Measurements from ENCODE around the gene NAA38. TPM values are rescaled to one million over a fixed set of nuclear protein-coding genes. Genes with fewer than 3 reads are reported as not detected.
"Not testable (repeated sequence)": the region's sequence is repeated elsewhere in the genome, so short reads cannot be mapped to it uniquely, and the experiment has no call there.

The NAA38 gene
- polyA plus RNA-seq, 4 donors: 40.1 to 142 (median 73.4) TPM

DNA sequence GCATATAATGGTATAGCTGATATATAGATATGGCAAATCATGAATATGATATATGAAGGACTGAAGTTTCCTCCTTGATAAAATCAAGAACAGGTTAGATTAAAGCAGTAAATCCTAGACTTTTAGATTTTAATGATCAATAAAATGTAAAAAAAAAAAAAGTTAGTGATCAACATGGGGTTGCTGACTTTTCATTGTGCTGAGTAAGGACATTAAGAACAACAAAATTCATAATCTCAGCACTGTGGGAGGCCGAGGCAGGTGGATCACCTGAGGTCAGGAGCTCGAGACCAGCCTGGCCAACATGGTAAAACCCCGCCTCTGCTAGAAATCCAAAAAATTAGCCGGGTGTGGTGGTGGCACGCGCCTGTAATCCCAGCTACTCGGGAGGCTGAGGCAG, 20.9 kb upstream of the NAA38 start:
- peaks cover 2 to 29% (median 4%) of the 10 kb centered on the region in 3 donors for H3K4me1 ChIP-seq (ENCODE audit: control insufficient read depth in 3 of 3, insufficient read depth in 2 of 3, low read depth in 1 of 3, low read length in 2 of 3)
- peaks cover 0 to 30% (median 4%) of the 10 kb centered on the region in 3 donors for H3K36me3 ChIP-seq (ENCODE audit: control insufficient read depth in 3 of 3, insufficient read depth in 2 of 3, low read depth in 1 of 3, low read length in 3 of 3)
- FAIRE-seq: no peak
- 89 to 94% (median 93%) methylated on average over 7 of the region's 7 CpGs for WGBS, 3 donors
- no peaks in the 10 kb centered on the region for H3K27me3 ChIP-seq (ENCODE audit: control insufficient read depth in 3 of 3, insufficient read depth in 3 of 3, low read length in 3 of 3)
- H3K4me3 ChIP-seq (ENCODE audit: low read depth in 1 of 3, low read length in 3 of 3): no peak overlapping the region
- H3K9me3 ChIP-seq (ENCODE audit: control insufficient read depth in 2 of 2, insufficient read depth in 1 of 2, low read depth in 1 of 2, low read length in 1 of 2): no peaks in the 10 kb centered on the region
- no peak overlapping the region for H3K27ac ChIP-seq (ENCODE audit: low read depth in 1 of 3, low read length in 2 of 3)
- DNase-seq: no peak

DNA sequence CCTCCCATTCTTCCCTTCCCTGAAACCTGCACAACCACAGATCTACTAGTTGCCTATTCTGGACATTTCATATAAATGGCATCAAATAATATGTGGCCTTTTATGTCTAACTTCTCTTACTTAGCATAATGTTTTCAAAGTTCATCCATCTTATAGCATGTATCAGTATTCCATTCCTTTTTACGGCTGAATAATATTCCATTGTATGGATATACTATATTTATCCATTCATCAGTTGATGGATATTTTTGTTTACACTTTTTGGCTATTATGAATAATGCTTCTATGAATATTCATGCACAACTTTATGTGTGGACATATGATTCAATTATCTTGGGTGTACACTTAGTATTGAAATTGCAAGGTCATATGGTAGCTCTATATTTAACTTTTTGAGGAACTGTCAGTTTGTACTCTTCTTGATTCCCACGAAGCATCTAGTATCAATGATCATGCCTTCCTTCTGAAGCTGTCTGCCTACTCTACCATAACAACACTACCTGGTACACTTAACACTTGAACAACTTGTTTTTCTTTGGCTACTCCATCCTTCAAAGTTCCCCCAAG, 18.5 kb upstream of the NAA38 start:
- Histone ChIP-seq H3K4me3 (ENCODE audit: low read depth in 1 of 3, low read length in 3 of 3) (no peak overlapping the region), H3K27me3 (ENCODE audit: control insufficient read depth in 3 of 3, insufficient read depth in 3 of 3, low read length in 3 of 3) (no peaks in the 10 kb centered on the region), H3K36me3 (ENCODE audit: control insufficient read depth in 3 of 3, insufficient read depth in 2 of 3, low read depth in 1 of 3, low read length in 3 of 3) (peaks cover 0 to 30% (median 0%) of the 10 kb centered on the region in 3 donors), H3K9me3 (ENCODE audit: control insufficient read depth in 2 of 2, insufficient read depth in 1 of 2, low read depth in 1 of 2, low read length in 1 of 2) (no peaks in the 10 kb centered on the region), H3K4me1 (ENCODE audit: control insufficient read depth in 3 of 3, insufficient read depth in 2 of 3, low read depth in 1 of 3, low read length in 2 of 3) (peaks cover 0 to 11% (median 0%) of the 10 kb centered on the region in 3 donors), H3K27ac (ENCODE audit: low read depth in 1 of 3, low read length in 2 of 3) (no peak overlapping the region)
- WGBS, 3 donors: 87 to 92% (median 89%) methylated on average over 2 of the region's 2 CpGs
- no peak for FAIRE-seq
- DNase-seq: no peak

DNA sequence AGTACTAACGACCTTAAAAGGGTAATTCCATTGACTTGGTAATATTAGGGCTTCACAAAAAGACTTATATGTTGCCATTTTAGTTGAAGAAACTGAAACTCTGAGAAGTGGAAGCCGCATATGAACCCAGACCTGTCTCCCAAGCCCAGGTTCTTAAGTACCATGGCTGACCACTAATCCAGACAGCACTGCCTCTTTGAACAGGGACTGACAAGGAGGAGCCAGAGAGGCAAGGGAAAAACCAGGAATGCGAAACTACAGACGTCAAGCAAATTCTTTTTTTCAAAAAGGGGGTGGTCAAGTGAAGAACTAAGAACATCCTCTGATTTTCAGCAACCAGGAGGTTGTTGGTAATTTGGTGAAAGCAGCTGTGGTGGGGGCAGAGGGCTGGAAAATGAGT, 15.7 kb upstream of the NAA38 start:
- Histone ChIP-seq H3K9me3 (ENCODE audit: control insufficient read depth in 2 of 2, insufficient read depth in 1 of 2, low read depth in 1 of 2, low read length in 1 of 2) (no peaks in the 10 kb centered on the region), H3K27ac (ENCODE audit: low read depth in 1 of 3, low read length in 2 of 3) (no peak overlapping the region), H3K36me3 (ENCODE audit: control insufficient read depth in 3 of 3, insufficient read depth in 2 of 3, low read depth in 1 of 3, low read length in 3 of 3) (peaks cover 0 to 24% (median 0%) of the 10 kb centered on the region in 3 donors), H3K4me1 (ENCODE audit: control insufficient read depth in 3 of 3, insufficient read depth in 2 of 3, low read depth in 1 of 3, low read length in 2 of 3) (no peaks in the 10 kb centered on the region), H3K4me3 (ENCODE audit: low read depth in 1 of 3, low read length in 3 of 3) (no peak overlapping the region), H3K27me3 (ENCODE audit: control insufficient read depth in 3 of 3, insufficient read depth in 3 of 3, low read length in 3 of 3) (no peaks in the 10 kb centered on the region)
- DNase-seq: no peak
- WGBS, 3 donors: 78 to 81% (median 79%) methylated on average over 4 of the region's 4 CpGs
- FAIRE-seq: no peak

DNA sequence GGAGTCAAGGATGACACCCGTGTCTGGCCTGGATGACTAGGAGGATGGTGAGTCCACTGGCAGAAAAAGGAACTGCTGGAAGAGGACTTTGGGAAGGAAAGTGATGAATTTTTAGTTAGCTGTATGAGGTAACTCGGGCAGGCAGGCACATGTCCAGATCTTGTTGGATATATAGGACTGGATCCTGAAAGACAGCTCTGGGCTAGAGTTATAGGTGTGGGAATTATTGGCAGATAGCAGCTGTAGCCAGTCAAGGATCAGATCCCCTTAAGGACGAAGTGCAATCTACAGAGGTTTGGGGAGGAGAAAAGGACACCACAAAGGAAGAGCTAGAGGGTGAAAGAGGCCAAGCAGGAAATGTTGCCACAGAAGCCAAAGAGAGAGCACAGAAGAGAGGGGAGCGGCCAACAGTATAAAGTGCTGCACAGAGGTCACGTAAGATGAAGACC, 10.5 kb upstream of the NAA38 start:
- Histone ChIP-seq H3K4me3 (ENCODE audit: low read depth in 1 of 3, low read length in 3 of 3) (no peak overlapping the region), H3K27ac (ENCODE audit: low read depth in 1 of 3, low read length in 2 of 3) (no peak overlapping the region), H3K36me3 (ENCODE audit: control insufficient read depth in 3 of 3, insufficient read depth in 2 of 3, low read depth in 1 of 3, low read length in 3 of 3) (peaks cover 0 to 21% (median 0%) of the 10 kb centered on the region in 3 donors), H3K4me1 (ENCODE audit: control insufficient read depth in 3 of 3, insufficient read depth in 2 of 3, low read depth in 1 of 3, low read length in 2 of 3) (no peaks in the 10 kb centered on the region), H3K9me3 (ENCODE audit: control insufficient read depth in 2 of 2, insufficient read depth in 1 of 2, low read depth in 1 of 2, low read length in 1 of 2) (no peaks in the 10 kb centered on the region), H3K27me3 (ENCODE audit: control insufficient read depth in 3 of 3, insufficient read depth in 3 of 3, low read length in 3 of 3) (no peaks in the 10 kb centered on the region)
- WGBS, 3 donors: 57 to 59% (median 58%) methylated on average over 5 of the region's 5 CpGs
- FAIRE-seq (no peak), DNase-seq (peak in 1 of 2 donors; percentile 33)

DNA sequence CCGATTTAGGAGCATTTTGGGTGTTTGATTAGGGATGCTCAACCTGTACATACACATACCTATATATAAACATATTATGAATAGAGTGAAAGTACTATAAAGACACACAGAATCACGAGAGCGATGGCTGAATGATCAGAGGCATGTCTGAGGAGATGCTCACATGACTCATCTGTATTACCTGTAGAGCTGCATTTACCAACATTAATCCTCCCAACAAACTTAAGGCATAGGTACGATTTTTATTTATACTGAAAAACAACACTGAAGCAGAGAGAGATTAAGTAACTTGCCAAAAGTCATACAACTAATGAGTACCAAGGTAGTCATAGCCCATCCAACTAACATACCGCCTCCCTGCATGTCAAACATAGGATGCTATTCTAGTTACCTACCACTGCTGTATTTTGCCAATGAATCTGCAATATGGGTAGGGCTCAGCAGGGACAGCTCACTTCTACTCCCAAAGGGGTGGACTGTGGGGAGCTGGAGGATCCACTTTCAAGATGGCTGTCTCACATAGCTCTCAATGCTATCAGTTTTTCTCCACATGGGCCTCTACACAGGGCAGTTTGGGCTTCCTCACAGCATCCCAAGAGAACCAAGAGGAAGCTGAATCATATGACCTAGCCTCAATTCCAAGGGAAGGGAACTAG, 7.8 kb upstream of the NAA38 start:
- FAIRE-seq: no peak
- 92 to 93% (median 93%) methylated on average over 5 of the region's 5 CpGs for WGBS, 3 donors

DNA sequence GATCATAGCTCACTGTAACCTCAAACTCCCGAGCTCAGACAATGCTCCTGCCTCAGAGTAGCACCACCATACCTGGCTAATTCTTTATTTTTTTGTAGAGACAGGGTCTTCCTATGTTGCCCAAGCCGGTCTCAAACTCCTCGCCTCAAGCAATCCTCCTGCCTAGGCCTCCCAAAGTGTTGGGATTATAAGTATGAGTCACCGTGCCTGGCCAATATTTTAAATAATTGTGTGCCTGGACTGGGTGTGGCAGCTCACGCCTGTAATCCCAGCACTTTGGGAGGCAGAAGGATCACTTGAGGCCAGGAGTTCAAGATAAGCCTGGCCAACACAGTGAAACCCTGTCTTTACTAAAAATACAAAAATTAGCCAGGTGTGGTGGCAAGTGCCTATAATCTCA, 7.0 kb upstream of the NAA38 start:
- H3K4me3 ChIP-seq (ENCODE audit: low read depth in 1 of 3, low read length in 3 of 3); H3K9me3 ChIP-seq (ENCODE audit: control insufficient read depth in 2 of 2, insufficient read depth in 1 of 2, low read depth in 1 of 2, low read length in 1 of 2); H3K27ac ChIP-seq (ENCODE audit: low read depth in 1 of 3, low read length in 2 of 3); FAIRE-seq; H3K4me1 ChIP-seq (ENCODE audit: control insufficient read depth in 3 of 3, insufficient read depth in 2 of 3, low read depth in 1 of 3, low read length in 2 of 3); H3K36me3 ChIP-seq (ENCODE audit: control insufficient read depth in 3 of 3, insufficient read depth in 2 of 3, low read depth in 1 of 3, low read length in 3 of 3); DNase-seq; H3K27me3 ChIP-seq (ENCODE audit: control insufficient read depth in 3 of 3, insufficient read depth in 3 of 3, low read length in 3 of 3): not testable (repeated sequence)
- WGBS, 3 donors: 50 to 71% (median 70%) methylated on average over 5 of the region's 5 CpGs

More for the DNA sequence above, 7.8 kb upstream of the NAA38 start:
- Histone ChIP-seq H3K4me3 (ENCODE audit: low read depth in 1 of 3, low read length in 3 of 3) (no peak overlapping the region), H3K36me3 (ENCODE audit: control insufficient read depth in 3 of 3, insufficient read depth in 2 of 3, low read depth in 1 of 3, low read length in 3 of 3) (peaks cover 0 to 10% (median 0%) of the 10 kb centered on the region in 3 donors), H3K9me3 (ENCODE audit: control insufficient read depth in 2 of 2, insufficient read depth in 1 of 2, low read depth in 1 of 2, low read length in 1 of 2) (no peaks in the 10 kb centered on the region), H3K4me1 (ENCODE audit: control insufficient read depth in 3 of 3, insufficient read depth in 2 of 3, low read depth in 1 of 3, low read length in 2 of 3) (no peaks in the 10 kb centered on the region), H3K27me3 (ENCODE audit: control insufficient read depth in 3 of 3, insufficient read depth in 3 of 3, low read length in 3 of 3) (no peaks in the 10 kb centered on the region), H3K27ac (ENCODE audit: low read depth in 1 of 3, low read length in 2 of 3) (no peak overlapping the region)
- DNase-seq: no peak

DNA sequence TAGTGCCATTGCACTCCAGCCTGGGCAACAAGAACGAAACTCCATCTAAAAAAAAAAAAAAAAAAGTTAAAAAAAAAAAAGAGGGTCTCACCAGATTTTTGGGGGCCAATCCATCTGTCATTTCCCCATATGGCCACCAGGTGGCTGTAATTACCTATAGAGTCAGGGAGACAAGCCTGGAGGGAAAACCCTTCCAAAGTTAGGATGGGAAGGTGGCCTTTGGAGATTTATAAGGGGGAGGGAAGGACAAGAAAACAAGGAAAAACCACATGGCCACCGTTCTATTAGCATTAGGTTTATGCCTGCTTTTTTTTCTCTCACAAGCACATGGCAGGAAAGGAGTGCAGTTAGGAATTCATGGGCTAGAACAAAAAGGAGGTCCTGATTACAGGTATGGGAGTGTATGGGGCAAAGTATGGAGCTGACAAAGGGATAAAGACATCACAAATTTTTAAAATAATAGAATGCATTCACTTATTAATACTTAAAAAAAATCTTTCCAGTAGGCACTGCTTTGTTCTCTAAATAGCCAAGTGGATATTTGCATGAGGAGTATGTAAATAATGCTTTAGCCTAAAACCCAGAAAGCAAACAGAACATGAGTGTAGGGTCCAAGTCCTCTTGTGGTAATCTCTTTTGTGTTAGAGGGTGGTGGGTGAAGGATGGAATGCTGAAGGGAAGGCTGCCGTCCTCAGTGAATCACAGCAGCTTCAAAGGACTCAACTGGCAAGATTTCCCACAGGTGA, 5.5 kb upstream of the NAA38 start:
- FAIRE-seq: no peak
- 38 to 44% (median 40%) methylated on average over 3 of the region's 3 CpGs for WGBS, 3 donors
- peaks cover 0 to 8% (median 0%) of the 10 kb centered on the region in 3 donors for H3K36me3 ChIP-seq (ENCODE audit: control insufficient read depth in 3 of 3, insufficient read depth in 2 of 3, low read depth in 1 of 3, low read length in 3 of 3)

DNA sequence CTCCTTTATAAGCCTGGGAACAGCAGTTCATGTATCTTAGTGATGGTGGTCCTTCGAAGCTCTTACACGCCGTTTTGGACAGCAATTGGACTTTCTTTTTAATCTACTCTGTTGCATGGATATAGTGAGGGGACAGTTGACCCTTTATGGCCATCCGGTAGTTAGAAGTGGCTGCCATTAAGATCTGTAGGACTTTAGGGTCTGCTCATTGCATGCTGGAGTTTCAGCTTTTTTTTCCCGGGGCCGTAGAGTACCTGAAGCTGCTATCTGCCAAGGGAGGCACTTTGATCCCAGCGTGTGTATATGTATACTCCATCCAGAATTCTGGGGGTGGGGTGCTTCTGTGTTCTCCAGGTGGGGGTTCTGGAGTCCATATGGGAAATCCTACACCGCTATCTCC, 1.7 kb upstream of the NAA38 start:
- Histone ChIP-seq H3K36me3 (ENCODE audit: control insufficient read depth in 3 of 3, insufficient read depth in 2 of 3, low read depth in 1 of 3, low read length in 3 of 3) (peaks cover 0 to 20% (median 0%) of the 10 kb centered on the region in 3 donors), H3K9me3 (ENCODE audit: control insufficient read depth in 2 of 2, insufficient read depth in 1 of 2, low read depth in 1 of 2, low read length in 1 of 2) (no peaks in the 10 kb centered on the region), H3K4me3 (ENCODE audit: low read depth in 1 of 3, low read length in 3 of 3) (no peak overlapping the region), H3K4me1 (ENCODE audit: control insufficient read depth in 3 of 3, insufficient read depth in 2 of 3, low read depth in 1 of 3, low read length in 2 of 3) (peaks cover 0 to 32% (median 4%) of the 10 kb centered on the region in 3 donors), H3K27ac (ENCODE audit: low read depth in 1 of 3, low read length in 2 of 3) (no peak overlapping the region), H3K27me3 (ENCODE audit: control insufficient read depth in 3 of 3, insufficient read depth in 3 of 3, low read length in 3 of 3) (no peaks in the 10 kb centered on the region)
- DNase-seq (no peak), FAIRE-seq (no peak)
- 61 to 85% (median 80%) methylated on average over 8 of the region's 8 CpGs for WGBS, 3 donors

More for the DNA sequence above, 5.5 kb upstream of the NAA38 start:
- Histone ChIP-seq H3K27ac (ENCODE audit: low read depth in 1 of 3, low read length in 2 of 3) (no peak overlapping the region), H3K27me3 (ENCODE audit: control insufficient read depth in 3 of 3, insufficient read depth in 3 of 3, low read length in 3 of 3) (no peaks in the 10 kb centered on the region), H3K4me3 (ENCODE audit: low read depth in 1 of 3, low read length in 3 of 3) (no peak overlapping the region), H3K4me1 (ENCODE audit: control insufficient read depth in 3 of 3, insufficient read depth in 2 of 3, low read depth in 1 of 3, low read length in 2 of 3) (peaks cover 0 to 15% (median 4%) of the 10 kb centered on the region in 3 donors), H3K9me3 (ENCODE audit: control insufficient read depth in 2 of 2, insufficient read depth in 1 of 2, low read depth in 1 of 2, low read length in 1 of 2) (no peaks in the 10 kb centered on the region)
- peak in 1 of 2 donors; percentile 46 for DNase-seq
